A549 treated with AZD2906 at 1 μM for 4 hours (cell line): ENCODE results near the gene TMEM163. TPM values are rescaled to one million over a fixed set of nuclear protein-coding genes. Genes with fewer than 3 reads are reported as not detected.

ENCODE experiments used
- total RNA-seq: library from RNA; stranded (reverse); fragments of 200-300 nt; extraction: Qiagen RNA extraction; gene quantifications from 5 replicates; pipeline ENCODE4 v1.2.3, GENCODE V29; 2022

Gene TMEM163
- 0.09 to 0.17 TPM (median 0.10 TPM) in 5 replicates for total RNA-seq

GRCh38 chr2:134718817-134719814 is at the start of gene TMEM163:
Gene TMEM163, minus strand, starts transcription at chr2:134719000.

Other genes with a start within 250 kb of the TMEM163 start
- not detected in 5 replicates for gene ACMSD, start 119.6 kb upstream of the TMEM163 start, total RNA-seq
- 8.2 to 10.2 TPM (median 8.7 TPM) in 5 replicates for gene CCNT2, start 199.8 kb upstream of the TMEM163 start, total RNA-seq